ENCODE results near the gene TENM4. TPM values are rescaled to one million over a fixed set of nuclear protein-coding genes. Genes with fewer than 3 reads are reported as not detected.

The TENM4 gene
- total and polyA plus RNA-seq, 2 of the 8 experiments (the other 6 are each of a cell fraction or from before 2014, with no cell fraction given): 3.5 to 7.2 TPM

DNA sequence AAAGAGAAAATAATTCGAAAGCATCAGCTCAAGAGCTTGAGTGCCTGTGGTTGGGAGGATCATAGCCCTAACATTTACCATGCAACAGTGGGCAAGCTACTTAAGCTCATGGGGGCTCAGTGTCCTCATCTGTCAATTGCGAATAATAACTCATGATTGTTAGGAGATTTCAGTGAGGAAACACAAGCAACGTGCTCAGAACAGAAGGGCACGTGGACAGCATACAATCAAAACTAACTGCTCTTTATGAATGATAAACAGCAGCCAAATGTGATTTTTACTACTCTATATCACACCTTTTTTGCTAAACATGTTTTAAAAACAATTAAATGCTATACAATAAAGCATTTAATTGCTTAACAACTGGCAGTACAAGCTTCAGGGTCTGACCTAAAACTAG is 556.1 kb downstream of the TENM4 start:
- H4K20me1 ChIP-seq (replicated peaks in 1 of 2; ENCODE audit: control insufficient read depth in 1 of 2, insufficient read depth in 2 of 2, low read length in 2 of 2): no peaks in the 10 kb centered on the region
- no peak overlapping the region for H2BK120ac ChIP-seq (replicated peaks; ENCODE audit: low read depth, low read length)
- no peak overlapping the region for H3K4me2 ChIP-seq (ENCODE audit: insufficient read depth in 1 of 2, low read depth in 2 of 2, low read length in 2 of 2)
- no peak overlapping the region for H3K27ac ChIP-seq (ENCODE audit: low read depth, low read length)
- no peaks in the 10 kb centered on the region; the same call in 1 of the 2 replicates for H3K23me2 ChIP-seq (ENCODE audit: low read depth, low read length)
- DNase-seq (ENCODE audit: low read depth in 1 of 2, low spot score in 2 of 2) (no peak), FAIRE-seq (no peak)
- H4K91ac ChIP-seq (replicated peaks; ENCODE audit: insufficient read length, low read length): no peak overlapping the region
- CTCF ChIA-PET (ENCODE audit: partially characterized antibody): interaction anchor here (0.6 to 3.0 kb wide), 5 partner anchors 44 to 239 kb away, joined by 3 to 8 read pairs (median 3); no protein-coding TSS in a partner anchor
- H3K14ac ChIP-seq (ENCODE audit: insufficient read length): no peak overlapping the region
- no peak overlapping the region for H2AK5ac ChIP-seq (ENCODE audit: low read depth, low read length)
- no peak overlapping the region for H2BK5ac ChIP-seq (ENCODE audit: low read depth, low read length)
- no peak overlapping the region for H3K18ac ChIP-seq (ENCODE audit: extremely low read depth, low read length)
- no peak overlapping the region for H2BK15ac ChIP-seq (ENCODE audit: low read length)
- H3K4me1 ChIP-seq (replicated peaks in 1 of 4; ENCODE audit: control insufficient read depth in 3 of 4, insufficient read depth in 4 of 4, low read length in 3 of 4): no peaks in the 10 kb centered on the region; a peak in 1 of 7 replicates
- TF ChIP-seq MAFK (IDR thresholded peaks at IDR 0.05; ENCODE audit: low read depth, low read length) (no peak), MAX (IDR thresholded peaks at IDR 0.05) (no peak), EGR1 (IDR thresholded peaks at IDR 0.05; ENCODE audit: borderline replicate concordance, low read depth, low read length) (no peak), KDM5A (IDR thresholded peaks at IDR 0.05; ENCODE audit: low read length) (no peak), BACH1 (IDR thresholded peaks at IDR 0.05; ENCODE audit: low read length) (no peak)
- H3K36me3 ChIP-seq (ENCODE audit: control insufficient read depth in 2 of 4, insufficient read depth in 4 of 4, low read length in 3 of 4): peaks cover 0 to 2% (median 0%) of the 10 kb centered on the region in 4 experiments; a peak in 1 of 8 replicates
- no peaks in the 10 kb centered on the region for H3K79me2 ChIP-seq (ENCODE audit: control insufficient read depth in 1 of 2, insufficient read depth in 2 of 2, low read length in 2 of 2)
- 88% methylated on average over 4 of the region's 4 CpGs; no CpG with 5 or more reads in 1 of the 2 experiments for WGBS, 2 experiments (ENCODE audit: extremely low coverage in 1 of 2, insufficient coverage in 1 of 2, insufficient read length in 1 of 2, insufficient replicate concordance in 2 of 2, low coverage in 1 of 2, low lambda C conversion rate in 2 of 2, missing lambda C conversion rate in 1 of 2)
- no peak overlapping the region for H3K4me3 ChIP-seq (ENCODE audit: extremely low read depth in 1 of 4, insufficient read depth in 2 of 4, low read depth in 3 of 4, low read length in 4 of 4)
- no peaks in the 10 kb centered on the region for H3K27me3 ChIP-seq (replicated peaks in 1 of 4; ENCODE audit: control insufficient read depth in 3 of 4, extremely low read depth in 1 of 4, insufficient read depth in 3 of 4, low read length in 3 of 4)
- H3K4ac ChIP-seq (replicated peaks; ENCODE audit: insufficient read length, low read depth, low read length): no peak overlapping the region
- H3K9ac ChIP-seq (replicated peaks in 1 of 4; ENCODE audit: extremely low read depth in 1 of 4, low read depth in 3 of 4, low read length in 3 of 4): no peak overlapping the region
- H3K9me3 ChIP-seq (ENCODE audit: insufficient read depth in 2 of 2, low read depth in 1 of 2, low read length in 1 of 2): peaks cover 3 to 4% of the 10 kb centered on the region in 2 experiments; a peak in 3 of 4 replicates
- H3K56ac ChIP-seq (replicated peaks; ENCODE audit: insufficient read length, low read depth, low read length): no peak overlapping the region
- H2AFZ ChIP-seq (ENCODE audit: low read length): no peak overlapping the region
- no peak overlapping the region for H2BK20ac ChIP-seq (ENCODE audit: low read length)
- H4K5ac ChIP-seq (ENCODE audit: insufficient read length, low read depth, low read length): no peak overlapping the region
- H3K23ac ChIP-seq (ENCODE audit: insufficient read length): no peak overlapping the region
- H3K79me1 ChIP-seq (ENCODE audit: low read depth, low read length): no peaks in the 10 kb centered on the region
- no peak overlapping the region for H4K8ac ChIP-seq (ENCODE audit: extremely low read depth, insufficient read depth, low read length)
- POLR2A ChIA-PET (ENCODE audit: partially characterized antibody): no interaction called here
- no peak overlapping the region for H2BK12ac ChIP-seq (ENCODE audit: low read depth, low read length)
